ENCODE data around the gene STAT2. TPM values are rescaled to one million over a fixed set of nuclear protein-coding genes. Genes with fewer than 3 reads are reported as not detected.
A peak's percentile ranks its signal among the peaks of the same experiment; 100 is the strongest.

STAT2 gene
- total and polyA plus RNA-seq, 10 of the 15 experiments (the other 5 are each of a cell fraction or from before 2014, with no cell fraction given), result 16.9 to 106 (median 77.9) TPM

DNA sequence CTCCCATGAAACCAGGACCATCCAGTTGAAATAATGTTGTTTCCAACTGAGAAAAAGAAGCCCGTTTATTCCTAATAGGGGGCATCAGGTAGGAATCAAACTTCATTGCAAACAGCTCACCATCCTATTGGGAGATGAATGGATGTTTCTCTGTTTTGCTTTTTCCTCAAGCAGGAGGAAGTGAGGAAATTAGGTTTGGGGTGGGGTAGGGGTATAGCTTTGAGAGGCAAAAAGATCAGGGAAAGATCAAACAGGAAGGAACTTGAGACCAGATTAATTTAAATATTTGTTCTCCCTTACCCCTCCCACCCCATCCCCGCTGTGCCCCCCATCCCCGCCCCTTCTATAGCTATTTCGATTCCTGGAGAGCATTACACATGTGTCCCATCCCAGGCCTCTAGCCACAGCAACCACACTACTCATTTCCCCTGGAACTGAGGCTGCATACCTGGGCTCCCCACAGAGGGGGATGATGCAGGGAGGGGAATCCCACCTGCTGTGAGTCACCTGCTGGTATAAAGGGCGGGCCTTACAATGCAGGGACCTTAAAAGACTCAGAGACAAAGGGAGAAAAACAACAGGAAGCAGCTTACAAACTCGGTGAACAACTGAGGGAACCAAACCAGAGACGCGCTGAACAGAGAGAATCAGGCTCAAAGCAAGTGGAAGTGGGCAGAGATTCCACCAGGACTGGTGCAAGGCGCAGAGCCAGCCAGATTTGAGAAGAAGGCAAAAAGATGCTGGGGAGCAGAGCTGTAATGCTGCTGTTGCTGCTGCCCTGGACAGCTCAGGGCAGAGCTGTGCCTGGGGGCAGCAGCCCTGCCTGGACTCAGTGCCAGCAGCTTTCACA, 21.4 kb downstream of the STAT2 start, which contains the start of gene IL23A:
Gene IL23A, plus strand, starts transcription at position 577 of the 850 bp plus-strand sequence. Its CDS starts 161 bp downstream, at position 738.
- Histone ChIP-seq H3K9me3 (replicated peaks; ENCODE audit: control insufficient read depth, insufficient read depth, low read length) (no peaks in the 10 kb centered on the region), H3K9ac (ENCODE audit: control insufficient read depth, insufficient read depth, low read length) (peak within 1 kb of the TSS; percentile 64), H4K20me1 (ENCODE audit: control insufficient read depth, insufficient read depth) (no peaks in the 10 kb centered on the region), H3K36me3 (ENCODE audit: control insufficient read depth in 2 of 2, insufficient read depth in 2 of 2, low read length in 1 of 2) (peaks cover 1 to 15% of the 10 kb centered on the region in 2 experiments; a peak in 3 of 4 replicates), H3K27ac (ENCODE audit: control insufficient read depth, insufficient read depth) (peak within 1 kb of the TSS; percentile 89), H3K27me3 (replicated peaks in 1 of 2; ENCODE audit: control insufficient read depth in 2 of 2, insufficient read depth in 2 of 2, low read length in 1 of 2) (no peaks in the 10 kb centered on the region), H3K4me2 (ENCODE audit: control insufficient read depth, insufficient read depth) (peak within 1 kb of the TSS; percentile 88), H3K79me2 (ENCODE audit: control insufficient read depth, insufficient read depth, low read length) (peaks cover 1% of the 10 kb centered on the region; the same call in 1 of the 2 replicates), H2AFZ (ENCODE audit: control insufficient read depth, low read depth, low read length) (peak within 1 kb of the TSS; percentile 72), H3K4me1 (ENCODE audit: control insufficient read depth, insufficient read depth, low read length) (peaks cover 24% of the 10 kb centered on the region), H3K4me3 (peak within 1 kb of the TSS; percentile 40; the same call in 1 of the 2 replicates)
- peak; percentile 63 for ATAC-seq
- TSS peak; percentile 76 for BruUV-seq (replicated peaks)
- intact Hi-C loops (cut with micrococcal nuclease; ENCODE audit: unreplicated experiment) (no loop called here), in situ Hi-C loops (cut with MboI) (no loop called here)
- ChIA-PET RAD21 (ENCODE audit: unreplicated experiment) (interaction anchor here (1.0 to 4.6 kb wide), 4 partner anchors 21 to 125 kb away, joined by 3 to 47 read pairs (median 8); partner anchors contain the start of gene STAT2), POLR2A (interaction anchor here (0.6 to 11.4 kb wide), 13 partner anchors 10 to 1175 kb away, joined by 3 to 140 read pairs (median 3); partner anchors contain the start of genes APOF, CNPY2, SPRYD4 and STAT2), SMC1A (ENCODE audit: uncharacterized antibody, unreplicated experiment) (interaction anchor here (0.6 to 2.9 kb wide), 5 partner anchors 21 to 323 kb away, joined by 3 to 28 read pairs (median 6); partner anchors contain the start of gene STAT2), CTCF (interaction anchor here (0.5 to 3.6 kb wide), 9 partner anchors 9 to 295 kb away, joined by 3 to 21 read pairs (median 3); partner anchors contain the start of genes ANKRD52, RNF41 and STAT2)
- WGBS (ENCODE audit: insufficient coverage, insufficient replicate concordance, low lambda C conversion rate, missing lambda C conversion rate), result 6% methylated on average over 9 of the region's 9 CpGs
- DNase-seq (ENCODE audit: low read depth, low spot score), result peak; percentile 61
- peak; percentile 38 for FAIRE-seq
- TF ChIP-seq LARP7 (IDR thresholded peaks at IDR 0.05) (no peak), PBX3 (IDR thresholded peaks at IDR 0.05; ENCODE audit: insufficient replicate concordance, low read depth, low read length) (no peak), MEF2B (IDR thresholded peaks at IDR 0.05; ENCODE audit: partially characterized antibody, poor library complexity, severe bottlenecking) (no peak), POLR2AphosphoS2 (IDR thresholded peaks at IDR 0.05; ENCODE audit: low read depth, low read length) (no peak), RBBP5 (conservative IDR thresholded peaks at IDR 0.05) (no peak), POLR2A (IDR thresholded peaks at IDR 0.05; ENCODE audit: low read depth, low read length) (peak; percentile 60), MYB (IDR thresholded peaks at IDR 0.05; ENCODE audit: borderline replicate concordance, low read depth, low read length) (no peak), JUND (IDR thresholded peaks at IDR 0.05; ENCODE audit: low read depth, low read length) (no peak), STAT1 (conservative IDR thresholded peaks at IDR 0.05) (no peak), SMAD5 (IDR thresholded peaks at IDR 0.05; ENCODE audit: low read depth) (no peak), ZZZ3 (IDR thresholded peaks at IDR 0.05; ENCODE audit: control insufficient read depth, insufficient read length, low read depth) (no peak), SMAD1 (IDR thresholded peaks at IDR 0.05; ENCODE audit: low read depth, partially characterized antibody) (no peak), MAX (IDR thresholded peaks at IDR 0.05; ENCODE audit: low read depth, low read length) (no peak), ESRRA (IDR thresholded peaks at IDR 0.05; ENCODE audit: low read length) (no peak), BHLHE40 (IDR thresholded peaks at IDR 0.05; ENCODE audit: borderline replicate concordance in 1 of 2, low read depth in 2 of 2, low read length in 1 of 2) (peak; percentile 64 to 67; a peak in 2 of 4 replicates), SIX5 (IDR thresholded peaks at IDR 0.05; ENCODE audit: low read depth, low read length, severe bottlenecking) (no peak), SREBF1 (IDR thresholded peaks at IDR 0.05; ENCODE audit: low read length) (no peak)
- TF ChIP-seq, protein P1, sequence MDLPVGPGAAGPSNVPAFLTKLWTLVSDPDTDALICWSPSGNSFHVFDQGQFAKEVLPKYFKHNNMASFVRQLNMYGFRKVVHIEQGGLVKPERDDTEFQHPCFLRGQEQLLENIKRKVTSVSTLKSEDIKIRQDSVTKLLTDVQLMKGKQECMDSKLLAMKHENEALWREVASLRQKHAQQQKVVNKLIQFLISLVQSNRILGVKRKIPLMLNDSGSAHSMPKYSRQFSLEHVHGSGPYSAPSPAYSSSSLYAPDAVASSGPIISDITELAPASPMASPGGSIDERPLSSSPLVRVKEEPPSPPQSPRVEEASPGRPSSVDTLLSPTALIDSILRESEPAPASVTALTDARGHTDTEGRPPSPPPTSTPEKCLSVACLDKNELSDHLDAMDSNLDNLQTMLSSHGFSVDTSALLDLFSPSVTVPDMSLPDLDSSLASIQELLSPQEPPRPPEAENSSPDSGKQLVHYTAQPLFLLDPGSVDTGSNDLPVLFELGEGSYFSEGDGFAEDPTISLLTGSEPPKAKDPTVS (IDR thresholded peaks at IDR 0.05; ENCODE audit: low read depth, low read length), result no peak

Data from GM12878 (cell line).